Pancreas (tissue), 10 donors: ENCODE measurements around the gene OR4B1. TPM values are rescaled to one million over a fixed set of nuclear protein-coding genes. Genes with fewer than 3 reads are reported as not detected.

Experiments used
- ATAC-seq, 4 donors: fragments of 200-7000 bp; cut with Tn5 transposase; one replicate each; pipeline versions ENCODE4 v1.8.0 to v1.9.1; 2020; ENCODE audit warnings: mild to moderate bottlenecking in 4 of 4, moderate library complexity in 4 of 4
- DNase-seq, 6 donors: peaks; one replicate each; pipeline ENCODE4 v3.0.0-alpha.2; 2020
- FAIRE-seq: peaks from 2 replicates; lab custom pipeline; 2012; peaks lifted over from hg19 to GRCh38; lab: Jason Lieb, UNC
- H3K27ac ChIP-seq, 4 donors: fragments of 200-600 bp; sonication (generic); 1 replicate in 3 of 4; 2 replicates in 1 of 4; pipeline versions ENCODE4 v1.5.0 to v1.8.0; 2020
- H3K27me3 ChIP-seq, 4 donors: fragments of 200-600 bp; one replicate each; pipeline ENCODE4 v1.8.0; 2021
- H3K36me3 ChIP-seq, 3 donors: fragments of 200-600 bp; sonication (generic) in 1 of 3; one replicate each; pipeline versions ENCODE4 v1.5.0 to v1.8.0; 2020 to 2021
- H3K4me1 ChIP-seq, 3 donors: fragments of 200-600 bp; one replicate each; pipeline ENCODE4 v1.8.0; 2021
- H3K4me3 ChIP-seq, 4 donors: fragments of 200-600 bp; sonication (generic) in 2 of 4; one replicate each; pipeline versions ENCODE4 v1.5.0 to v1.8.0; 2020 to 2021
- H3K9me3 ChIP-seq, 4 donors: fragments of 200-600 bp; one replicate each; pipeline ENCODE4 v1.8.0; 2021
- CTCF ChIP-seq, 4 donors: fragments of 200-600 bp; sonication (generic) in 3 of 4; IDR thresholded peaks; one replicate each; pipeline versions ENCODE4 v1.5.0 to v1.8.0; 2021; ENCODE audit warnings: antibody characterized with exemption in 4 of 4
- WGBS, 2 donors: extraction: QIAGEN DNeasy Blood & Tissue Kit; methylation state at CpG; one replicate each; pipeline ENCODE4 v1.1.7; 2013; 5-methylcytosine and 5-hydroxymethylcytosine counted together
- intact Hi-C, 3 donors: fragments of 100-400 bp; cut with DNase I; formaldehyde crosslinking; loops; one replicate each; pipeline versions ENCODE4 v1.11.1 to v1.14.2; 2022
- polyA plus RNA-seq, 2 donors: library from polyadenylated mRNA; stranded (reverse); fragments of 200-250 nt; gene quantifications; one replicate each; pipeline ENCODE4 v1.2.3, GENCODE V29; 2013
- total RNA-seq, 6 donors: library from RNA; stranded (reverse); fragmentation: NEBNext Ultra II Directional in 4 of 6; extraction: Animal tissue kit (Norgen Biotek cat#: 25700) in 4 of 6; gene quantifications; one replicate each; pipeline versions ENCODE4 v1.2.1 to v1.2.4, GENCODE V29; 2021 to 2023
- donor health status: healthy with polysubstance abuse.
- donor health status: DM: no; HTN: no; CAD: no; lungs with moderate emphysema.
- donor health status: DM: no; HTN: no; CAD: no.
- donor health status: control.
- donor health status: control.
- donor health status: Bipolar disorder and iron deficiency.
- donor health status: DM: yes; HTN: yes; CAD: no.
- donor health status: DM: no; HTN: no; CAD: no.
- donor health status: DM: no; HTN: no; CAD: no.
- donor health status: DM: yes; HTN: yes; CAD: no.

Gene OR4B1
- total and polyA plus RNA-seq, 8 donors: not detected

GRCh38 chr11:48170241-48171233 lies 46.1 kb upstream of the OR4B1 start:
- H3K27ac ChIP-seq: no peak overlapping the region
- ATAC-seq (peak in 2 of 4 donors; percentile 19 to 33), FAIRE-seq (no peak)

GRCh38 chr11:48172818-48173609 lies 43.6 kb upstream of the OR4B1 start:
- no peak overlapping the region for H3K27ac ChIP-seq
- no peaks in the 10 kb centered on the region for H3K9me3 ChIP-seq
- H3K27me3 ChIP-seq: no peaks in the 10 kb centered on the region
- intact Hi-C loops: no loop called here
- H3K4me1 ChIP-seq: no peaks in the 10 kb centered on the region
- no peaks in the 10 kb centered on the region for H3K36me3 ChIP-seq
- DNase-seq (peak; percentile 38 to 83 (median 66)), FAIRE-seq (no peak), ATAC-seq (peak; percentile 83 to 94 (median 92))
- TF ChIP-seq CTCF (IDR thresholded peaks at IDR 0.05): peak; percentile 64 to 87 (median 78)
- no peak overlapping the region for H3K4me3 ChIP-seq
- 40 to 48% methylated on average over 14 of the region's 14 CpGs for WGBS, 2 donors

More at GRCh38 chr11:48170241-48171233, 46.1 kb upstream of the OR4B1 start:
- Histone ChIP-seq H3K4me3 (no peak overlapping the region), H3K4me1 (no peaks in the 10 kb centered on the region), H3K27me3 (no peaks in the 10 kb centered on the region), H3K36me3 (peaks cover 0 to under 1% (median 0%) of the 10 kb centered on the region in 3 donors), H3K9me3 (no peaks in the 10 kb centered on the region)
- DNase-seq: no peak
- WGBS, 2 donors: 84% methylated on average over 10 of the region's 10 CpGs
- no peak for TF ChIP-seq CTCF (IDR thresholded peaks at IDR 0.05)
- intact Hi-C loops: no loop called here

GRCh38 chr11:48177661-48178060 lies 38.9 kb upstream of the OR4B1 start:
- TF ChIP-seq CTCF (IDR thresholded peaks at IDR 0.05): no peak
- FAIRE-seq: no peak
- WGBS, 2 donors: 34 to 45% methylated on average over 4 of the region's 4 CpGs

GRCh38 chr11:48180627-48181026 lies 36.0 kb upstream of the OR4B1 start:
- Histone ChIP-seq H3K4me1 (no peaks in the 10 kb centered on the region), H3K36me3 (no peaks in the 10 kb centered on the region), H3K9me3 (no peaks in the 10 kb centered on the region), H3K27me3 (no peaks in the 10 kb centered on the region), H3K4me3 (no peak overlapping the region), H3K27ac (no peak overlapping the region)
- DNase-seq: no peak
- no peak for FAIRE-seq
- WGBS, 2 donors: 62 to 65% methylated on average over 6 of the region's 6 CpGs
- ATAC-seq: no peak
- TF ChIP-seq CTCF (IDR thresholded peaks at IDR 0.05): no peak
- intact Hi-C loops: no loop called here

More at GRCh38 chr11:48177661-48178060, 38.9 kb upstream of the OR4B1 start:
- H3K4me1 ChIP-seq: no peaks in the 10 kb centered on the region
- no peak for ATAC-seq
- no peak overlapping the region for H3K4me3 ChIP-seq
- no peak for DNase-seq
- no peaks in the 10 kb centered on the region for H3K27me3 ChIP-seq
- intact Hi-C loops: no loop called here
- H3K36me3 ChIP-seq: no peaks in the 10 kb centered on the region
- no peak overlapping the region for H3K27ac ChIP-seq
- H3K9me3 ChIP-seq: no peaks in the 10 kb centered on the region
